ENCODE measurements around the gene PRRT1.
"Not testable (repeated sequence)": the region's sequence is repeated elsewhere in the genome, so short reads cannot be mapped to it uniquely, and the experiment has no call there.

The PRRT1 gene

GRCh38 chr6:32192608-32193039, 40.9 kb upstream of the PRRT1 start, which contains the start of gene GPSM3:
Gene GPSM3 (minus strand): TSS chr6:32192643. CDS start chr6:32192513, 130 bp downstream.
- H3K9me3 ChIP-seq (replicated peaks; ENCODE audit: low read length), result no peaks in the 10 kb centered on the region
- no peaks in the 10 kb centered on the region for H3K27me3 ChIP-seq (ENCODE audit: control insufficient read depth, insufficient read depth, low read length)
- H3K9ac ChIP-seq (ENCODE audit: low read depth, low read length), result peak within 1 kb of the TSS; percentile 30
- no peak within 1 kb of the TSS for H3K4me3 ChIP-seq (ENCODE audit: low read length)
- H3K36me3 ChIP-seq (ENCODE audit: insufficient read depth, low read length), result peaks cover 5% of the 10 kb centered on the region
- H3K4me2 ChIP-seq (ENCODE audit: low read length), result peak within 1 kb of the TSS; percentile 31
- peaks cover 49% of the 10 kb centered on the region for H3K4me1 ChIP-seq (ENCODE audit: control insufficient read depth, insufficient read depth, low read length)

- H3K4me3 ChIP-seq (ENCODE audit: low read length), result no peak overlapping the region
- no peaks in the 10 kb centered on the region for H3K9me3 ChIP-seq (replicated peaks; ENCODE audit: low read length)
- H3K4me2 ChIP-seq (ENCODE audit: low read length), result no peak overlapping the region
- peaks cover 48% of the 10 kb centered on the region for H3K4me1 ChIP-seq (ENCODE audit: control insufficient read depth, insufficient read depth, low read length)
- no peak overlapping the region for H3K9ac ChIP-seq (ENCODE audit: low read depth, low read length)
- H3K36me3 ChIP-seq (ENCODE audit: insufficient read depth, low read length), result peaks cover 12% of the 10 kb centered on the region
- no peaks in the 10 kb centered on the region for H3K27me3 ChIP-seq (ENCODE audit: control insufficient read depth, insufficient read depth, low read length)
These were observed 40.2 kb upstream of the PRRT1 start for GRCh38 chr6:32191696-32192607.

GRCh38 chr6:32190911-32191677, 39.4 kb upstream of the PRRT1 start:
- Histone ChIP-seq H3K9ac (ENCODE audit: low read depth, low read length) (no peak overlapping the region), H3K4me2 (ENCODE audit: low read length) (peak overlapping the region; percentile 96), H3K4me1 (ENCODE audit: control insufficient read depth, insufficient read depth, low read length) (peaks cover 42% of the 10 kb centered on the region), H3K9me3 (replicated peaks; ENCODE audit: low read length) (no peaks in the 10 kb centered on the region), H3K4me3 (ENCODE audit: low read length) (peak overlapping the region; percentile 68), H3K36me3 (ENCODE audit: insufficient read depth, low read length) (peaks cover 20% of the 10 kb centered on the region), H3K27me3 (ENCODE audit: control insufficient read depth, insufficient read depth, low read length) (no peaks in the 10 kb centered on the region)

- Histone ChIP-seq H3K36me3 (ENCODE audit: insufficient read depth, low read length) (peaks cover 21% of the 10 kb centered on the region), H3K9ac (ENCODE audit: low read depth, low read length) (peak within 1 kb of the TSS; percentile 93), H3K9me3 (replicated peaks; ENCODE audit: low read length) (no peaks in the 10 kb centered on the region), H3K4me2 (ENCODE audit: low read length) (peak within 1 kb of the TSS; percentile 96), H3K4me1 (ENCODE audit: control insufficient read depth, insufficient read depth, low read length) (peaks cover 45% of the 10 kb centered on the region), H3K27me3 (ENCODE audit: control insufficient read depth, insufficient read depth, low read length) (no peaks in the 10 kb centered on the region), H3K4me3 (ENCODE audit: low read length) (peak within 1 kb of the TSS; percentile 68)
These were observed 38.5 kb upstream of the PRRT1 start, which contains the start of gene PBX2 for GRCh38 chr6:32190054-32190851. Gene PBX2 (minus strand): TSS chr6:32190202. CDS start chr6:32189915, 287 bp downstream.

- peaks cover 40% of the 10 kb centered on the region for H3K4me1 ChIP-seq (ENCODE audit: control insufficient read depth, insufficient read depth, low read length)
- peak overlapping the region; percentile 96 for H3K4me2 ChIP-seq (ENCODE audit: low read length)
These were observed 38.0 kb upstream of the PRRT1 start for GRCh38 chr6:32189742-32190053.

GRCh38 chr6:32189069-32189741, 37.5 kb upstream of the PRRT1 start:
- peak overlapping the region; percentile 68 for H3K4me3 ChIP-seq (ENCODE audit: low read length)
- H3K9me3 ChIP-seq (replicated peaks; ENCODE audit: low read length), result no peaks in the 10 kb centered on the region
- no peaks in the 10 kb centered on the region for H3K27me3 ChIP-seq (ENCODE audit: control insufficient read depth, insufficient read depth, low read length)
- H3K36me3 ChIP-seq (ENCODE audit: insufficient read depth, low read length), result peaks cover 23% of the 10 kb centered on the region
- H3K9ac ChIP-seq (ENCODE audit: low read depth, low read length), result peak overlapping the region; percentile 93
- peak overlapping the region; percentile 96 for H3K4me2 ChIP-seq (ENCODE audit: low read length)
- H3K4me1 ChIP-seq (ENCODE audit: control insufficient read depth, insufficient read depth, low read length), result peaks cover 37% of the 10 kb centered on the region

More at GRCh38 chr6:32189742-32190053, 38.0 kb upstream of the PRRT1 start:
- peak overlapping the region; percentile 68 for H3K4me3 ChIP-seq (ENCODE audit: low read length)
- H3K9me3 ChIP-seq (replicated peaks; ENCODE audit: low read length), result no peaks in the 10 kb centered on the region
- H3K36me3 ChIP-seq (ENCODE audit: insufficient read depth, low read length), result peaks cover 21% of the 10 kb centered on the region
- peak overlapping the region; percentile 93 for H3K9ac ChIP-seq (ENCODE audit: low read depth, low read length)
- no peaks in the 10 kb centered on the region for H3K27me3 ChIP-seq (ENCODE audit: control insufficient read depth, insufficient read depth, low read length)

GRCh38 chr6:32188381-32189068, 36.8 kb upstream of the PRRT1 start:
- Histone ChIP-seq H3K4me1 (ENCODE audit: control insufficient read depth, insufficient read depth, low read length) (peaks cover 37% of the 10 kb centered on the region), H3K27me3 (ENCODE audit: control insufficient read depth, insufficient read depth, low read length) (no peaks in the 10 kb centered on the region), H3K36me3 (ENCODE audit: insufficient read depth, low read length) (peaks cover 29% of the 10 kb centered on the region), H3K4me2 (ENCODE audit: low read length) (peak overlapping the region; percentile 96), H3K9me3 (replicated peaks; ENCODE audit: low read length) (no peaks in the 10 kb centered on the region), H3K9ac (ENCODE audit: low read depth, low read length) (peak overlapping the region; percentile 93), H3K4me3 (ENCODE audit: low read length) (peak overlapping the region; percentile 68)

- H3K27me3 ChIP-seq (ENCODE audit: control insufficient read depth, insufficient read depth, low read length); H3K9me3 ChIP-seq (replicated peaks; ENCODE audit: low read length): not testable (repeated sequence)
- Histone ChIP-seq H3K36me3 (ENCODE audit: insufficient read depth, low read length) (peaks cover 36% of the 10 kb centered on the region), H3K9ac (ENCODE audit: low read depth, low read length) (peak overlapping the region; percentile 93), H3K4me2 (ENCODE audit: low read length) (peak overlapping the region; percentile 96), H3K4me3 (ENCODE audit: low read length) (peak overlapping the region; percentile 68), H3K4me1 (ENCODE audit: control insufficient read depth, insufficient read depth, low read length) (peaks cover 35% of the 10 kb centered on the region)
These were observed 36.1 kb upstream of the PRRT1 start for GRCh38 chr6:32187725-32188380.

GRCh38 chr6:32187009-32187709, 35.4 kb upstream of the PRRT1 start:
- Histone ChIP-seq H3K27me3 (ENCODE audit: control insufficient read depth, insufficient read depth, low read length) (no peaks in the 10 kb centered on the region), H3K9me3 (replicated peaks; ENCODE audit: low read length) (no peaks in the 10 kb centered on the region), H3K4me3 (ENCODE audit: low read length) (no peak overlapping the region), H3K36me3 (ENCODE audit: insufficient read depth, low read length) (peaks cover 41% of the 10 kb centered on the region), H3K4me2 (ENCODE audit: low read length) (peak overlapping the region; percentile 96), H3K9ac (ENCODE audit: low read depth, low read length) (no peak overlapping the region), H3K4me1 (ENCODE audit: control insufficient read depth, insufficient read depth, low read length) (peaks cover 31% of the 10 kb centered on the region)
